Activated CD8-positive, alpha-beta T cell treated with anti-CD3 and anti-CD28 coated beads for 36 hours (primary cell): Measurements from ENCODE around the gene WTAP. TPM values are rescaled to one million over a fixed set of nuclear protein-coding genes. Genes with fewer than 3 reads are reported as not detected.
A peak's percentile ranks its signal among the peaks of the same experiment; 100 is the strongest.

Experiments
- ATAC-seq: fragments of 200-7000 bp; cut with Tn5 transposase; one replicate; pipeline ENCODE4 v1.10.0; 2021; ENCODE audit warnings: mild to moderate bottlenecking, moderate library complexity
- CTCF ChIA-PET: fragments of 350-600 bp; sonication (Branson Sonifier 250); formaldehyde crosslinking; loops from one replicate; lab custom pipeline; 2021; ENCODE audit warnings: antibody characterized with exemption; lab: Charles Lee
- POLR2A ChIA-PET: fragments of 350-600 bp; sonication (Branson Sonifier 250); formaldehyde crosslinking; loops from one replicate; lab custom pipeline; 2021; ENCODE audit warnings: antibody characterized with exemption; lab: Charles Lee
- DNase-seq: peaks from one replicate; pipeline ENCODE4 v3.0.0-alpha.2; 2020
- H3K27ac Mint-ChIP-seq: one replicate; pipeline ENCODE4 v1.8.0; 2021; ENCODE audit warnings: mild to moderate bottlenecking, mixed read lengths
- H3K27me3 Mint-ChIP-seq: one replicate; pipeline ENCODE4 v1.8.0; 2021; ENCODE audit warnings: mixed read lengths
- H3K36me3 Mint-ChIP-seq: one replicate; pipeline ENCODE4 v1.8.0; 2021; ENCODE audit warnings: low read depth, mixed read lengths
- H3K4me1 Mint-ChIP-seq: one replicate; pipeline ENCODE4 v1.8.0; 2021; ENCODE audit warnings: low read depth, mixed read lengths
- H3K4me3 Mint-ChIP-seq: one replicate; pipeline ENCODE4 v1.8.0; 2021; ENCODE audit warnings: mild to moderate bottlenecking, moderate library complexity, mixed read lengths
- H3K9me3 Mint-ChIP-seq: one replicate; pipeline ENCODE4 v1.8.0; 2021; ENCODE audit warnings: mixed read lengths
- CTCF ChIP-seq: fragments of 200-600 bp; IDR thresholded peaks from one replicate; pipeline ENCODE4 v1.8.0; 2022; ENCODE audit warnings: antibody characterized with exemption, mild to moderate bottlenecking
- intact Hi-C: fragments of 100-400 bp; cut with micrococcal nuclease; formaldehyde crosslinking; loops from one replicate; pipeline ENCODE4 v1.10.0; 2022
- total RNA-seq, 2 experiments: library from RNA; stranded (reverse); gene quantifications; one replicate each; pipeline ENCODE4 v1.2.3, GENCODE V29; 2021

The WTAP gene
- total RNA-seq, 2 experiments from 2014 or later, result 79.9 to 80.6 TPM

- POLR2A ChIA-PET, result interaction anchor here (0.8 to 1.5 kb wide), 4 partner anchors 10 to 27 kb away, joined by 3 to 4 read pairs (median 4); no protein-coding TSS in a partner anchor
Observed at GRCh38 chr6:159756508-159756907, 29.2 kb downstream of the WTAP start.

GRCh38 chr6:159758031-159759001 lies 31.0 kb downstream of the WTAP start:
- Mint-ChIP-seq H3K9me3 (no peaks in the 10 kb centered on the region), H3K4me1 (peaks cover 22% of the 10 kb centered on the region), H3K27me3 (no peaks in the 10 kb centered on the region), H3K27ac (peak overlapping the region; percentile 60), H3K4me3 (no peak overlapping the region), H3K36me3 (peaks cover 47% of the 10 kb centered on the region)
- no peak for TF ChIP-seq CTCF
- DNase-seq (no peak), ATAC-seq (no peak)
- POLR2A ChIA-PET, result interaction anchor here (1.3 to 3.9 kb wide), 3 partner anchors 12 to 31 kb away, joined by 3 to 17 read pairs (median 4); partner anchors contain the start of gene WTAP
- CTCF ChIA-PET, result no interaction called here
- intact Hi-C loops, result no loop called here

More at GRCh38 chr6:159756508-159756907, 29.2 kb downstream of the WTAP start:
- no peaks in the 10 kb centered on the region for H3K27me3 Mint-ChIP-seq
- no peak for DNase-seq
- H3K9me3 Mint-ChIP-seq, result no peaks in the 10 kb centered on the region
- ATAC-seq, result no peak
- H3K27ac Mint-ChIP-seq, result no peak overlapping the region
- no peak overlapping the region for H3K4me3 Mint-ChIP-seq
- H3K36me3 Mint-ChIP-seq, result peaks cover 46% of the 10 kb centered on the region
- intact Hi-C loops, result no loop called here
- CTCF ChIA-PET, result interaction anchor here (0.8 to 1.7 kb wide), 4 partner anchors 22 to 34 kb away, joined by 3 to 4 read pairs (median 4); partner anchors contain the start of genes MRPL18 and WTAP
- H3K4me1 Mint-ChIP-seq, result peaks cover 17% of the 10 kb centered on the region
- no peak for TF ChIP-seq CTCF

GRCh38 chr6:159759645-159760044 lies 32.3 kb downstream of the WTAP start:
- Mint-ChIP-seq H3K4me1 (peaks cover 24% of the 10 kb centered on the region), H3K27ac (peak overlapping the region; percentile 7), H3K9me3 (no peaks in the 10 kb centered on the region), H3K36me3 (peaks cover 43% of the 10 kb centered on the region), H3K27me3 (no peaks in the 10 kb centered on the region), H3K4me3 (peak overlapping the region; percentile 6)
- no peak for ATAC-seq
- intact Hi-C loops, result loop anchor here (5.0 kb wide), 2 partner anchors 32 to 67 kb away; partner anchors contain the start of genes SOD2 and WTAP
- DNase-seq, result no peak
- CTCF ChIA-PET, result interaction anchor here (1.1 to 2.2 kb wide), 2 partner anchors 68 to 338 kb away, joined by 3 to 5 read pairs; no protein-coding TSS in a partner anchor
- POLR2A ChIA-PET, result interaction anchor here (0.8 to 3.9 kb wide), 7 partner anchors 10 to 67 kb away, joined by 3 to 20 read pairs (median 4); partner anchors contain the start of genes MRPL18, SOD2, TCP1 and WTAP
- TF ChIP-seq CTCF, result no peak

- intact Hi-C loops, result loop anchor here (5.0 kb wide), 2 partner anchors 33 to 68 kb away; partner anchors contain the start of genes SOD2 and WTAP
- Mint-ChIP-seq H3K9me3 (no peaks in the 10 kb centered on the region), H3K4me1 (peaks cover 22% of the 10 kb centered on the region), H3K36me3 (peaks cover 40% of the 10 kb centered on the region), H3K27ac (peak overlapping the region; percentile 98), H3K27me3 (no peaks in the 10 kb centered on the region), H3K4me3 (peak overlapping the region; percentile 97)
- POLR2A ChIA-PET, result interaction anchor here (1.0 to 4.2 kb wide), 10 partner anchors 8 to 68 kb away, joined by 3 to 20 read pairs (median 14); partner anchors contain the start of genes SOD2 and WTAP
- DNase-seq (no peak), ATAC-seq (no peak)
- CTCF ChIA-PET, result interaction anchor here (1.1 to 2.2 kb wide), 4 partner anchors 14 to 337 kb away, joined by 3 to 5 read pairs (median 4); no protein-coding TSS in a partner anchor
- no peak for TF ChIP-seq CTCF
Observed at GRCh38 chr6:159760602-159761057, 33.3 kb downstream of the WTAP start.
